ENCODE results near the gene AMZ1.
A peak's percentile ranks its signal among the peaks of the same experiment; 100 is the strongest.

The AMZ1 gene

GRCh38 chr7:2707481-2707880 is 19.5 kb downstream of the AMZ1 start:
- Histone ChIP-seq H3K9ac (no peak overlapping the region), H3K36me3 (ENCODE audit: control insufficient read depth, insufficient read depth, low read length) (no peaks in the 10 kb centered on the region), H3K27me3 (ENCODE audit: control insufficient read depth, insufficient read depth, low read length) (no peaks in the 10 kb centered on the region), H3K4me3 (ENCODE audit: low read depth, low read length) (no peak overlapping the region), H3K9me3 (ENCODE audit: control insufficient read depth, low read length) (no peaks in the 10 kb centered on the region), H2AFZ (no peak overlapping the region), H3K79me2 (no peaks in the 10 kb centered on the region), H3K4me2 (ENCODE audit: low read length) (no peak overlapping the region), H3K4me1 (no peaks in the 10 kb centered on the region), H3K27ac (no peak overlapping the region)
- no peak for TF ChIP-seq CTCF (IDR thresholded peaks at IDR 0.05)

- no peaks in the 10 kb centered on the region for H3K4me1 ChIP-seq
- TF ChIP-seq CTCF (IDR thresholded peaks at IDR 0.05), result no peak
- H3K36me3 ChIP-seq (ENCODE audit: control insufficient read depth, insufficient read depth, low read length), result no peaks in the 10 kb centered on the region
Measured at GRCh38 chr7:2708041-2708440, 20.0 kb downstream of the AMZ1 start.

GRCh38 chr7:2708547-2709310 is 20.7 kb downstream of the AMZ1 start:
- Histone ChIP-seq H3K79me2 (no peaks in the 10 kb centered on the region), H2AFZ (no peak overlapping the region), H3K27ac (no peak overlapping the region), H3K27me3 (ENCODE audit: control insufficient read depth, insufficient read depth, low read length) (no peaks in the 10 kb centered on the region), H3K4me3 (ENCODE audit: low read depth, low read length) (no peak overlapping the region), H3K9ac (no peak overlapping the region), H3K4me2 (ENCODE audit: low read length) (no peak overlapping the region), H3K36me3 (ENCODE audit: control insufficient read depth, insufficient read depth, low read length) (no peaks in the 10 kb centered on the region), H3K9me3 (ENCODE audit: control insufficient read depth, low read length) (no peaks in the 10 kb centered on the region), H3K4me1 (no peaks in the 10 kb centered on the region)
- no peak for TF ChIP-seq CTCF (IDR thresholded peaks at IDR 0.05)

More at GRCh38 chr7:2708041-2708440, 20.0 kb downstream of the AMZ1 start:
- Histone ChIP-seq H2AFZ (no peak overlapping the region), H3K27ac (no peak overlapping the region), H3K9me3 (ENCODE audit: control insufficient read depth, low read length) (no peaks in the 10 kb centered on the region), H3K4me3 (ENCODE audit: low read depth, low read length) (no peak overlapping the region), H3K79me2 (no peaks in the 10 kb centered on the region), H3K9ac (no peak overlapping the region), H3K27me3 (ENCODE audit: control insufficient read depth, insufficient read depth, low read length) (no peaks in the 10 kb centered on the region), H3K4me2 (ENCODE audit: low read length) (no peak overlapping the region)

- peak; percentile 62 for TF ChIP-seq CTCF (IDR thresholded peaks at IDR 0.05)
- H3K4me1 ChIP-seq, result no peaks in the 10 kb centered on the region
- H3K27me3 ChIP-seq (ENCODE audit: control insufficient read depth, insufficient read depth, low read length), result no peaks in the 10 kb centered on the region
- no peak overlapping the region for H3K27ac ChIP-seq
- no peak overlapping the region for H2AFZ ChIP-seq
- no peak overlapping the region for H3K4me3 ChIP-seq (ENCODE audit: low read depth, low read length)
- H3K36me3 ChIP-seq (ENCODE audit: control insufficient read depth, insufficient read depth, low read length), result no peaks in the 10 kb centered on the region
- no peaks in the 10 kb centered on the region for H3K79me2 ChIP-seq
- H3K9me3 ChIP-seq (ENCODE audit: control insufficient read depth, low read length), result no peaks in the 10 kb centered on the region
- no peak overlapping the region for H3K4me2 ChIP-seq (ENCODE audit: low read length)
- no peak overlapping the region for H3K9ac ChIP-seq
Measured at GRCh38 chr7:2709553-2710285, 21.7 kb downstream of the AMZ1 start.
